ENCODE results near the gene PAX2.

DNA sequence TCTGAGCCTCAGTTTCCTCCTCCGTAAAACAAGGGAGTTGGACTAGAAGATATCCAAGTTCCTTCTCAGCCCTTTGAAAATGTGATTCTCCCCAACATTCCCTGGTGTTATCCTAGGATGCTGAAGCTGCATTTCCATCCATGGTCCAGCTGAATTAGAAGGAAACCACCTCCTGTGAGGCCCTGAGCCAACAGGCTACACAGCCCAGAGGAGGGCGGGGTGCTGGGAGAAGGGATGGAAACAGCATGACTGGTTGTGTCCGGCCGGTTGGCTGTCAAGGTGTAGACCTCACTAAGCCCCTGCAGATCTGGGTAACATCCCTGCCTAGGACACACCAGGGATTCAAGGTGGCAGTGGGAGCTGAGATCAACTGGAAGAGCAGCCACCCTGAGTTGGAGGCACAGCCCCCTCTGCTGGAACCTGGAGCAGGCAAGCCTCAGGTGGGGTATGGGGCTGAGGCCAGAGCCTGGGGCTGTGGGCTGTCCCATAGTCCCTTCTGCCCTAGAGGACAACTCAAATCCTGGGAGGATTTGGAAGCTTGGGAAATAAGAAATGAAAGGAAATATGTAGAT is 72.0 kb downstream of the PAX2 start:
- TF ChIP-seq POLR2A (IDR thresholded peaks at IDR 0.05) = no peak
- TF ChIP-seq, protein P1, sequence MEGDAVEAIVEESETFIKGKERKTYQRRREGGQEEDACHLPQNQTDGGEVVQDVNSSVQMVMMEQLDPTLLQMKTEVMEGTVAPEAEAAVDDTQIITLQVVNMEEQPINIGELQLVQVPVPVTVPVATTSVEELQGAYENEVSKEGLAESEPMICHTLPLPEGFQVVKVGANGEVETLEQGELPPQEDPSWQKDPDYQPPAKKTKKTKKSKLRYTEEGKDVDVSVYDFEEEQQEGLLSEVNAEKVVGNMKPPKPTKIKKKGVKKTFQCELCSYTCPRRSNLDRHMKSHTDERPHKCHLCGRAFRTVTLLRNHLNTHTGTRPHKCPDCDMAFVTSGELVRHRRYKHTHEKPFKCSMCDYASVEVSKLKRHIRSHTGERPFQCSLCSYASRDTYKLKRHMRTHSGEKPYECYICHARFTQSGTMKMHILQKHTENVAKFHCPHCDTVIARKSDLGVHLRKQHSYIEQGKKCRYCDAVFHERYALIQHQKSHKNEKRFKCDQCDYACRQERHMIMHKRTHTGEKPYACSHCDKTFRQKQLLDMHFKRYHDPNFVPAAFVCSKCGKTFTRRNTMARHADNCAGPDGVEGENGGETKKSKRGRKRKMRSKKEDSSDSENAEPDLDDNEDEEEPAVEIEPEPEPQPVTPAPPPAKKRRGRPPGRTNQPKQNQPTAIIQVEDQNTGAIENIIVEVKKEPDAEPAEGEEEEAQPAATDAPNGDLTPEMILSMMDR (IDR thresholded peaks at IDR 0.05) = no peak
